Caco-2 (cell line): Measurements from ENCODE around the gene KLHDC3. TPM values are rescaled to one million over a fixed set of nuclear protein-coding genes. Genes with fewer than 3 reads are reported as not detected.

Experiments used
- BruUV-seq: library from RNA; stranded (reverse); fragments of 400-500 nt; replicated peaks from 2 replicates; lab custom pipeline; 2021; lab: Mats Ljungman, UMichigan
- CTCF ChIA-PET: fragments of 300-600 bp; sonication (Branson Sonifier 250); formaldehyde crosslinking; loops from one replicate; lab custom pipeline; 2022; ENCODE audit warnings: antibody characterized with exemption; lab: Charles Lee
- POLR2A ChIA-PET: fragments of 300-600 bp; sonication (Branson Sonifier 250); formaldehyde crosslinking; loops from one replicate; lab custom pipeline; 2022; ENCODE audit warnings: antibody characterized with exemption; lab: Charles Lee
- DNase-seq, 2 experiments: peaks; one replicate each; pipeline versions ENCODE4 v3.0.0 to v3.0.0-alpha.2; 2020 to 2022
- H3K27me3 ChIP-seq: replicated peaks from 2 replicates; pipeline ENCODE4 v1.6.0; 2011; ENCODE audit warnings: low read length; ENCODE audit not compliant: control insufficient read depth, insufficient read depth
- H3K36me3 ChIP-seq: 2 replicates; pipeline ENCODE4 v1.5.1; 2011; ENCODE audit warnings: low read length; ENCODE audit not compliant: control insufficient read depth, insufficient read depth
- H3K4me1 ChIP-seq: fragments of 250-450 bp; sonication (Bioruptor Pico); 2 replicates; pipeline ENCODE4 v1.5.1; 2020; ENCODE audit warnings: mild to moderate bottlenecking
- H3K4me3 ChIP-seq: 2 replicates; pipeline ENCODE4 v1.5.1; 2011; ENCODE audit warnings: low read depth, mild to moderate bottlenecking, control low read depth, low read length
- H3K9me3 ChIP-seq: fragments of 250-450 bp; sonication (Bioruptor Pico); 2 replicates; pipeline ENCODE4 v1.5.1; 2020; ENCODE audit warnings: mild to moderate bottlenecking, moderate library complexity
- H3K27ac Mint-ChIP-seq: one replicate; pipeline ENCODE4 v1.8.0; 2022; ENCODE audit warnings: mixed read lengths; ENCODE audit not compliant: unreplicated experiment
- H3K27me3 Mint-ChIP-seq: one replicate; pipeline ENCODE4 v1.8.0; 2022; ENCODE audit warnings: mixed read lengths; ENCODE audit not compliant: insufficient read depth, unreplicated experiment
- H3K36me3 Mint-ChIP-seq: one replicate; pipeline ENCODE4 v1.8.0; 2022; ENCODE audit warnings: mild to moderate bottlenecking, mixed read lengths; ENCODE audit not compliant: insufficient read depth, unreplicated experiment
- H3K4me1 Mint-ChIP-seq: one replicate; pipeline ENCODE4 v1.8.0; 2022; ENCODE audit warnings: low read depth, mixed read lengths; ENCODE audit not compliant: unreplicated experiment
- H3K4me3 Mint-ChIP-seq: one replicate; pipeline ENCODE4 v1.8.0; 2022; ENCODE audit warnings: mild to moderate bottlenecking, moderate library complexity, mixed read lengths; ENCODE audit not compliant: unreplicated experiment
- H3K9me3 Mint-ChIP-seq: one replicate; pipeline ENCODE4 v1.8.0; 2022; ENCODE audit warnings: mixed read lengths; ENCODE audit not compliant: unreplicated experiment
- intact Hi-C: fragments of 100-400 bp; cut with micrococcal nuclease; formaldehyde crosslinking; loops from one replicate; pipeline ENCODE4 v1.10.0; 2022; ENCODE audit not compliant: unreplicated experiment
- total RNA-seq: library from RNA; stranded (reverse); gene quantifications from 2 replicates; pipeline ENCODE4 v1.2.3, GENCODE V29; 2022
- TF ChIP-seq, protein P1 (sequence below), 2 experiments: fragments of 200-600 bp in 1 of 2; IDR thresholded peaks; 1 replicate in 1 of 2; 2 replicates in 1 of 2; pipeline versions ENCODE4 v1.5.1 to v1.8.0; 2011 to 2022; ENCODE audit warnings: antibody characterized with exemption in 1 of 2, control low read depth in 1 of 2, inconsistent platforms in 1 of 2, low read depth in 1 of 2, low read length in 1 of 2, mild to moderate bottlenecking in 1 of 2, moderate library complexity in 1 of 2; ENCODE audit not compliant: insufficient read depth in 1 of 2, severe bottlenecking in 1 of 2, unreplicated experiment in 1 of 2

KLHDC3 gene
- total RNA-seq, 1 experiment from 2014 or later: 66.8 TPM

DNA sequence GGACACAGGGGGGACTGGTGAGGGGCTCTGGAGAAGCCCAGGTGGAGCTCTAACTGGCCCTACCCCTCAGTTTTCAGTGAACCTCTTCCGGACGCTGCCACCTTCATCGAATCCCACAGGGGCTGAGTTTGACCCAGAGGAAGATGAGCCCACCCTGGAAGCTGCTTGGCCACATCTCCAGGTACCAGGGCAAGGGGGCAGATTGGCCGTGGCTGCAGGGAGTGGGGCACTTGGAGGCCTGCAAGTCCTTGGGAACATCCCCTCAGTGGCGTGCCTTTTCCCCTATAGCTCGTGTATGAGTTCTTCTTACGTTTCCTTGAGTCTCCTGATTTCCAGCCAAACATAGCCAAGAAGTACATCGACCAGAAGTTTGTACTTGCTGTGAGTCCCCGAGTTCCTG lies 6.9 kb upstream of the KLHDC3 start:
- no peak overlapping the region for H3K4me3 ChIP-seq
- POLR2A ChIA-PET: no interaction called here
- BruUV-seq: no TSS peak
- DNase-seq: no peak
- Mint-ChIP-seq H3K4me3 (no peak overlapping the region), H3K36me3 (peaks cover 45% of the 10 kb centered on the region), H3K27ac (no peak overlapping the region), H3K27me3 (no peaks in the 10 kb centered on the region), H3K4me1 (no peaks in the 10 kb centered on the region), H3K9me3 (no peaks in the 10 kb centered on the region)
- no peaks in the 10 kb centered on the region for H3K9me3 ChIP-seq
- intact Hi-C loops: no loop called here
- TF ChIP-seq, protein P1, sequence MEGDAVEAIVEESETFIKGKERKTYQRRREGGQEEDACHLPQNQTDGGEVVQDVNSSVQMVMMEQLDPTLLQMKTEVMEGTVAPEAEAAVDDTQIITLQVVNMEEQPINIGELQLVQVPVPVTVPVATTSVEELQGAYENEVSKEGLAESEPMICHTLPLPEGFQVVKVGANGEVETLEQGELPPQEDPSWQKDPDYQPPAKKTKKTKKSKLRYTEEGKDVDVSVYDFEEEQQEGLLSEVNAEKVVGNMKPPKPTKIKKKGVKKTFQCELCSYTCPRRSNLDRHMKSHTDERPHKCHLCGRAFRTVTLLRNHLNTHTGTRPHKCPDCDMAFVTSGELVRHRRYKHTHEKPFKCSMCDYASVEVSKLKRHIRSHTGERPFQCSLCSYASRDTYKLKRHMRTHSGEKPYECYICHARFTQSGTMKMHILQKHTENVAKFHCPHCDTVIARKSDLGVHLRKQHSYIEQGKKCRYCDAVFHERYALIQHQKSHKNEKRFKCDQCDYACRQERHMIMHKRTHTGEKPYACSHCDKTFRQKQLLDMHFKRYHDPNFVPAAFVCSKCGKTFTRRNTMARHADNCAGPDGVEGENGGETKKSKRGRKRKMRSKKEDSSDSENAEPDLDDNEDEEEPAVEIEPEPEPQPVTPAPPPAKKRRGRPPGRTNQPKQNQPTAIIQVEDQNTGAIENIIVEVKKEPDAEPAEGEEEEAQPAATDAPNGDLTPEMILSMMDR (IDR thresholded peaks at IDR 0.05; ENCODE audit: insufficient read depth in 1 of 2, low read depth in 1 of 2, low read length in 1 of 2, severe bottlenecking in 1 of 2, unreplicated experiment in 1 of 2): no peak
- CTCF ChIA-PET: interaction anchor here (1.1 kb wide), 1 partner anchor 137 kb away, joined by 3 read pairs; no protein-coding TSS in a partner anchor
- H3K27me3 ChIP-seq: no peaks in the 10 kb centered on the region
- no peaks in the 10 kb centered on the region for H3K4me1 ChIP-seq
- peaks cover 3% of the 10 kb centered on the region for H3K36me3 ChIP-seq

DNA sequence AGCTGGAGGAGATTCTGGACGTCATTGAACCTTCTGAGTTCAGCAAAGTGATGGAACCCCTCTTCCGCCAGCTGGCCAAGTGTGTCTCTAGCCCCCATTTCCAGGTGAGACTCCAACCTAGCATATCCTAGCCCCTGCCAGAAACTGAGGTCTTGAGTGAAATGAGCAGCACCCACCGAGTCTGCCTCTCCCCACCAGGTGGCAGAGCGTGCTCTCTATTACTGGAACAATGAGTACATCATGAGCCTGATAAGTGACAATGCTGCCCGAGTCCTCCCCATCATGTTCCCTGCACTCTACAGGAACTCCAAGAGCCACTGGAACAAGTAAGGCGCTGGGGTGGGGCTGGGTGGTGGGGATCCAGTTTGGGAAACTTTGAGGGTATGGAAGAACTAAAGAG lies 4.9 kb upstream of the KLHDC3 start:
- Mint-ChIP-seq H3K27me3 (no peaks in the 10 kb centered on the region), H3K9me3 (no peaks in the 10 kb centered on the region), H3K4me3 (no peak overlapping the region), H3K27ac (no peak overlapping the region), H3K36me3 (peaks cover 54% of the 10 kb centered on the region), H3K4me1 (peaks cover 12% of the 10 kb centered on the region)
- H3K36me3 ChIP-seq: peaks cover 3% of the 10 kb centered on the region
- H3K4me3 ChIP-seq: no peak overlapping the region
- ChIA-PET CTCF (no interaction called here), POLR2A (interaction anchor here (1.1 kb wide), 1 partner anchor 12 kb away, joined by 3 read pairs; no protein-coding TSS in a partner anchor)
- no peaks in the 10 kb centered on the region for H3K27me3 ChIP-seq
- BruUV-seq: no TSS peak
- intact Hi-C loops: loop anchor here (1.0 kb wide), 1 partner anchor 108 kb away; no protein-coding TSS in a partner anchor
- DNase-seq: peak; percentile 46 to 47
- no peaks in the 10 kb centered on the region for H3K9me3 ChIP-seq
- TF ChIP-seq, protein P1 (IDR thresholded peaks at IDR 0.05; ENCODE audit: insufficient read depth in 1 of 2, low read depth in 1 of 2, low read length in 1 of 2, severe bottlenecking in 1 of 2, unreplicated experiment in 1 of 2): peak; percentile 42 to 57
- H3K4me1 ChIP-seq: 0 out of 2 replicates have a peak, but pooled peaks cover 4% of the 10 kb centered on the region

DNA sequence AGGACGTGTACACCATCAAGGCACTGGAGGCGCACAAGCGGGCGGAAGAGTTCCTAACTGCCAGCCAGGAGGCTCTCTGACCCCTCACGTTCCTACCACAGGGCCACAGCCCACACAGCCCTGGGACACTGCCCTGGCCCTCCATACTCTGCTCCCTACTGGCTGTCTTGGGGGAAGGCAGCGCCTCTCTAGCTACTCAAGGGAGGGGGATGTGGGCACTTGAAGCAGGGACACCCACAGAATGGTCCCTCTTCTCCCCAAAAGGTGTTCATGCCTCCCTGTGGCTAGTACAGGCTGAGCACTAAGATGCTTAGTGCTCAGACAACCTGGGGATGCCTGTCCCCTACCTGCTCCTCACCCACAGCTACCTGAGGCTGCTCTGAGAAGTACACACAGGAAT lies 2.8 kb upstream of the KLHDC3 start:
- Histone ChIP-seq H3K36me3 (peaks cover 3% of the 10 kb centered on the region), H3K9me3 (no peaks in the 10 kb centered on the region), H3K27me3 (no peaks in the 10 kb centered on the region), H3K4me3 (no peak overlapping the region), H3K4me1 (0 out of 2 replicates have a peak, but pooled peaks cover 4% of the 10 kb centered on the region)
- ChIA-PET POLR2A (no interaction called here), CTCF (interaction anchor here (0.6 kb wide), 1 partner anchor 478 kb away, joined by 3 read pairs; no protein-coding TSS in a partner anchor)
- Mint-ChIP-seq H3K27ac (no peak overlapping the region), H3K9me3 (no peaks in the 10 kb centered on the region), H3K4me3 (no peak overlapping the region), H3K27me3 (no peaks in the 10 kb centered on the region), H3K36me3 (peaks cover 55% of the 10 kb centered on the region), H3K4me1 (peaks cover 21% of the 10 kb centered on the region)
- TF ChIP-seq, protein P1 (IDR thresholded peaks at IDR 0.05; ENCODE audit: insufficient read depth in 1 of 2, low read depth in 1 of 2, low read length in 1 of 2, severe bottlenecking in 1 of 2, unreplicated experiment in 1 of 2): no peak
- no TSS peak for BruUV-seq
- DNase-seq: no peak
- intact Hi-C loops: no loop called here
